ENCODE measurements around the gene SYTL5.

- TF ChIP-seq CTCF (IDR thresholded peaks at IDR 0.05 in 8 of 11, conservative IDR thresholded peaks at IDR 0.05 in 3 of 11), result no peak
- TF ChIP-seq POLR2A (IDR thresholded peaks at IDR 0.05), result no peak
- no peak for TF ChIP-seq POLR2AphosphoS5 (IDR thresholded peaks at IDR 0.05)
These were observed 425 bp downstream of the SYTL5 start for GRCh38 chrX:38006778-38007177.
